SIG-M5 treated with dmso at 0.1 percent for 504 hours (cell line): ENCODE measurements around the gene TNNT3.
"Not testable (repeated sequence)": the region's sequence is repeated elsewhere in the genome, so short reads cannot be mapped to it uniquely, and the experiment has no call there.

Source experiments
- DNase-seq: peaks from one replicate; lab custom pipeline; 2025; ENCODE audit not compliant: unreplicated experiment; lab: John Stamatoyannopoulos, UW

Gene TNNT3

DNA sequence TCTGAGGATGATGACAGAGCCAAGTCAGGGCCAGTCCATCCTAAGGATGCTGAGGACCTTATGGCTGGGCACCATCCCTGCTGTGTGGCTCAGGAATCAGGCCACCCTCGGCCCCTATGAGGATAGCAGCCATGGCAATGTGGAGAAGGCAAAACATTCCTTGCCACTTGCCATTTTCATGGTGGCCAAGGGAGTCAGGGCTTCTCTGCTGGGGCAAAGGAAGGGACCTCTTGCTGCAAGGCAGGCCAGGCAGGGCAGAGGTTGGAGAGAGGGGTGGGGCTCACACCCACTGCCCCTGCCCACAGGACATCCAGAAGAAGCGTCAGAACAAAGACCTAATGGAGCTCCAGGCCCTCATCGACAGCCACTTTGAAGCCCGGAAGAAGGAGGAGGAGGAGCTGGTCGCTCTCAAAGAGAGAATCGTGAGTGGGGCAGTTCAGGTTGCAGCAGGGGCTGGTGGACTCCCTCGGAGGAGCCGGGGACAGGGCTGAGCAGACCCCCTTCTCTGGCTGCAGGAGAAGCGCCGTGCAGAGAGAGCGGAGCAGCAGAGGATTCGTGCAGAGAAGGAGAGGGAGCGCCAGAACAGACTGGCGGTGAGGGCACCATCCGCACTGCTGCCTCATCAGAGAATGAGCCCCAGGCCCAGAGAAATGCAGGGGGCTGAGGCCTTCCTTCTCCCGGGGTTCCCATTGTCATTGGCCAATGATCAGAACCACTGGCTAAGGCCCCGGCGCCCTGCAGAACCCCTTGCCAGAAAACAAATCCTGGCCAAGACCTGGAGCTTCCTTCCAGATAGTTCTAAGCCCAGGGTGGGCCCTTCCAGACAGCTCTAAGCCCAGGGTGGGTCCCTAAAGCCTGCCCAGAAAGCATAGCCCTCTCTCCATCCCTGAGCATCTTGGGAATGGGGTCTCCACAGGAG, 14.2 kb downstream of the TNNT3 start:
- DNase-seq: no peak

DNA sequence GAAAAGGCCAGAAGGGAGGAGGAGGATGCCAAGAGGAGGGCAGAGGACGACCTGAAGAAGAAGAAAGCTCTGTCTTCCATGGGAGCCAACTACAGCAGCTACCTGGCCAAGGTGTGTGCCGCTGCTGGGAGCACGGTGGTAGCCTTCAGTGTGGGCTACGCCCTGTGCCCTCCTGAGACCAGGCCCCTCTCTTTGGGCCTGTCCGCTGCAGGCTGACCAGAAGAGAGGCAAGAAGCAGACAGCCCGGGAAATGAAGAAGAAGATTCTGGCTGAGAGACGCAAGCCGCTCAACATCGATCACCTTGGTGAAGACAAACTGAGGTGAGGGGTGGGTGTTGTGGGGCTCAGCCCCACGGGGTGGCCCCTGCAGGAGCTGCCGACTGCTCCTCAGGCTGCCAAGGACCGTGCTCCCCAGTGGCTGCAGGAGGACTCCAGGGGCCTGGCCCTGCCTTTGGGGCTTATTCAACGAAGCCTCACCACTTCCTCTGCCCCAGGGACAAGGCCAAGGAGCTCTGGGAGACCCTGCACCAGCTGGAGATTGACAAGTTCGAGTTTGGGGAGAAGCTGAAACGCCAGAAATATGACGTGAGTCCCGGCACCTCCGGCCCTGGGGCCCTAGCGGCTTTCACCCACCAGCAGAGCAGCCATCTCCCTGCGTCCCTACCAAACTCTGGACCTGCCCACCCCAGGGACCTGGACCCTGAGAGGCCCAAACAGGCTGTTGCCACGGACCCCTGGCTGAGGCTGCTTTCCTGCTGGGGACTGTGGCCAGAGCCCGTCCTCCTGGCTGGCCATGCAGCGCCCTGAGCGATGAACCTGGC, 15.0 kb downstream of the TNNT3 start:
- DNase-seq: no peak

DNA sequence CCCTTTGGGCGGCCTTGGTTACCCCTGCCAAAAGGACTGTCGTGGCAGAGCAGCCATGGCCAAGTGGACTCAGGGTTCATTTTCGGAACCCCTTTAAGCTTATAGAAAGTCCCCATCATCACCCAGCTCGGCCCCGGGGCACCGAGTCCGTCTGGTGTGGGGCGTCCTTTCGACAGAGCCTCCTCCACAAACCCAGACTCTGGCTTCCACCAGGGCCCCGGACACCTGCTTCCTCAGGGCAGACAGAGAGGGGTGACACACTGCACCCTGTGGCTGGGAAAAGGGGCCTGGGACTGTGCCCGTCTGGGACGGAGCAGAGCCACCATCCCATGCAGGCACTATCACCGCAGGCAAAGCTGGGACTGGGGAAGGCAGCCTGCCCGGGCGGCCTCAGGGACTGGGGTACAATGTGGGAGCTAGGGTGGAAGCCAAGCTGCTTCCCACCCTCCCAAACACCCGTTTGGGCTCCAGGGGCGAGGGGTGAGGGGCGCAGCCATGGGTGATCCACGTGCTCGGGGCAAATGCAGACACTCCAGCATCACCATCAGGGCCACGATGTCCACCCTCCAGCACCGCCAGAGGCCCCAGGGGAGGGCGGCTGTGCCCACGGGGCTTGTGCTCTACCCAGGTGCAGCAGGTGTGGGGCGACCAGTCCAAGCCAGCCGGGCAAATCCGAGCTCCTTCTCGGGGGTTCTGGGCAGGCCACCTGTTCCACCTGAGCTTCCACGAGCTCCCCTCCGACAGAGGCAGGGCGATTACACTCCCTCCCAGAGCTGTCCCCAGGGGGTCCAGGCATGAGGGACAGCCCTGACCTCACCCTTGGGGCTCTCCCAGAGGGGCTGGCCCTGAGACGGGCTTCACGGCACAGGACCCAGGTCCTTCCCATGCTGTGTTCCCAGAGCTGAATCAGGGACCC, 15.9 kb downstream of the TNNT3 start:
- DNase-seq: no peak

DNA sequence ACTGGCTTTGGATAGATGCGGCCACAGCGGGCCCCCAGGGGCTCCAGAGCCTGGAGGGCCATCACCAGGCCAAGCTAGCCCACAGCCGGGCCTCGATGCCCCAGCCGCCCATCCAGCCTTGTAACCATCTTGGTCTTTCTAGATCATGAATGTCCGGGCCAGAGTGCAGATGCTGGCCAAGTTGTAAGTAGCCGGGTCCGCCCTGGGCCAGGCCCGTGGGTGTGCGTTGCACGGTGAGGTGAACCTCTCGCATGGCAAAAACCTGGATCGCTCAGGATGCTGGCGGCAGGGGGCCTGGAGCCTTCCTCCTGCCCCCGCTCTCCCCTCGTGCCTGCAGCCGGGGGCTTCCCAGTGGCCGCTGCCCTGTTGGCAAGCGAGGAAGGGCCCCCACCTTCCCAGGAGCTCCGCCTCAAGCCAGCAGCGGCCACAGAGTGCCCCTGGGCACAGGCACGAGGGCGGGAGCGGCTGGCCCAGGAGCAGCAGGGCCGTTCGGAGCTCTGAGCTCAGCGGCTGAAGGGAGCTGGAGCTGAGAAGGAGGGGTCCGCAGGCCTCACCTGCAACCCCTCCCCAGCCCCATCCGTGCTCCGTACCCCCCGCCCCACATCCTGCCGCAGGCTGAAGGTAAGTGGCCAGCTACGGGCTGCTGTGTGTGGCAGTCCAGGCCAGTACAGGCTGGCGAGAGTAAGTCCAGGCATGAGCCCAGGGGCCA, 16.7 kb downstream of the TNNT3 start:
- no peak for DNase-seq

DNA sequence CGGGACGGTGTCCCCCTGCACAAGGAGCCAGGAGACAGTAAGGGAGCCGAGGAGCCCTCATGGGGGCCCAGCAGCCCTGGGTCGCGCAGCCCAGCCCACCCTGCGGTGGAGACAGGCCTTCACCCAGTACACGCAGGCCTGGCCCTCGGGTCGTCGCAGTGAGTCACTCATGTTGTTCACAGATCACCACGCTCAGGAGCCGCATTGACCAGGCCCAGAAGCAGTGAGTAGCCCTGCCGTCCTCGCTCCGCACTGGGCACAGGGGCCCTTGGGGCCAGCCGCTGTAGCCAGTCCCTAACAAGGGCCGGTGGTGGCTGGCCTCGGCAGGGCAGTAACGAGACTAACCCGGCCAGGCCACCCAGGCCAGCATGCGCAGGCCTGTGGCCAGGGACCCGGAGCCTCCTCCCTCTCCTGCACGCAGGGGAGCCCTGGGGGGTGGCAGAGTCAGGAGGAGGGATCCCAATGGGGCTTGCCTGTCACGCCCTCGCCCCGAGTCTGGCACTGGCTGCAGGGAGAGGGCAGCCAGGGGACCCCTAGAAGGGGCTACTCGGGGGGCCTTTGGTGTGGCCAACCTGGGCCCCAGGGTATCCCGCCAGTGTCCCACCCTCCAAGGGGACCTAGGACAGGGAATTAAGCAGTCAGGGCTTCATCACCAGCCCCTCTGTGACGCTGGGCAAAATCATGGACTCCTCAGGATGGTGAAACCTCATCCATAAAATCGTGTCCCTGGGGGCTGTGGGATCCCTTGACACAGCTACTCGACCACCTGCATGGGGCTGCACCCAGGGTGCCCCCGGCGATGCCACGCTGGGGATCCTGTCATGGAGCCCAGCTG, 17.5 kb downstream of the TNNT3 start:
- no peak for DNase-seq

DNA sequence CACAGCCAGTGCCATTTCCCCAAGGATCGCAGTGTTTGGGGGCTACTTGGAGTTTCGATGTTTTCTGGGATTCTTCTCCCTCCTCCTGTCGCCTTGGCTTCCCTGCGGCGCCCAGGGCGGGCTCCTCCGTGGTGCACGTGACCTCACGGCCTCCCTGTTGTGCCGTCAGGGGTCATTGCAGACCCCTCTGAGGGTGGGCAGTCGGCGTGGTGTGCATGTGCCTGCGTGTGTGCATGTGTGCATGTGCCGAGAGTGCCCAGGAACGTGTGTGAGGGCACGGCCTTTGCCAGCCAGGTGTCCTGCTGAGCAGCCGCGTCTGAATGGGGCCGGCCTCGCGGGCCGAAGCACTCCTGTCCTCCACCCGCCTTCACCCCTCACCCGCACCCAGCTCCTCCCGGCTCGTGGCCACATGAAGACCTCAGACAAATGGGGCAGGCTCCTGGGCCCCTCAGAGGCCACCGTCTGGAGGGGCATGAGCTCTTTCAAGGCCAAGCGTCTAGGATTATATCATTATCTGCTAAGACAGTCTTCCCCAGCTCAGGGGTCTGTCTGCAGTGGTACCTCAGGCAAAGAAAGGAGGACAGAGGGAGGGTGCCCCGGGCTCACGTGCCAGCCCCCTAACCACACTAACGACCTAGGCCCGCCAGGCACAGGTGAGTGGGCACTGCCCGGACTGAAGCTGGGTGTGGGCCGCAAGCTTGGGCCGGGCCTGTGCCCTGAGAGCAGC, 18.3 kb downstream of the TNNT3 start:
- no peak for DNase-seq

DNA sequence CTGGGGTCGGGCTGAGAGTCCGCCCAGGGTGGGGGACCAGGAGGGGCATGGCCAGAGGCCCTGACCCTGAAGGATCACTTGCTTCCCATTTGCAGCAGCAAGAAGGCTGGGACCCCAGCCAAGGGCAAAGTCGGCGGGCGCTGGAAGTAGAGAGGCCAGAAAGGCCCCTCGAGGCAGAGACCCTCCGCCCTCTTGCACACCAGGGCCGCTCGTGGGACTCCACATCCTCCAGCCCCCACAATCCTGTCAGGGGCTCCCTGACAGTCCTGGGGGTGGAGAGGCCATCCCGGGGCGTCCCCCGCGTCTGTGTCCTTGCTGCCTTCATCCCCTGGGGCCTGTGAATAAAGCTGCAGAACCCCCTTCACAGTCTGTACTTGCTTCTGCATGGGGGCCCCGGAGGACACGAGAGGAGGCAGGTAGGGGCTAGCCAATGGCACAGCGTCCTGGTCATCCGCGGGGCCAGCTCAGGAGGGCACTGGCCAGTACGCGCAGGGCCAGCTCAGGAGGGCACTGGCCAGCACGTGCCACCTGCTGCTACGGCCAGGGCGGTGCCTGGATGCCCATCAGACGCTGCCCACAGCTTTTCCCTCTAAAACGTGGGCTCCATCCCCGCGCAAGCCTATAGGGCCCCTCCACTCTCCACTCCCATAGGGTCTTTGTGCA, 19.0 kb downstream of the TNNT3 start:
- DNase-seq: no peak

DNA sequence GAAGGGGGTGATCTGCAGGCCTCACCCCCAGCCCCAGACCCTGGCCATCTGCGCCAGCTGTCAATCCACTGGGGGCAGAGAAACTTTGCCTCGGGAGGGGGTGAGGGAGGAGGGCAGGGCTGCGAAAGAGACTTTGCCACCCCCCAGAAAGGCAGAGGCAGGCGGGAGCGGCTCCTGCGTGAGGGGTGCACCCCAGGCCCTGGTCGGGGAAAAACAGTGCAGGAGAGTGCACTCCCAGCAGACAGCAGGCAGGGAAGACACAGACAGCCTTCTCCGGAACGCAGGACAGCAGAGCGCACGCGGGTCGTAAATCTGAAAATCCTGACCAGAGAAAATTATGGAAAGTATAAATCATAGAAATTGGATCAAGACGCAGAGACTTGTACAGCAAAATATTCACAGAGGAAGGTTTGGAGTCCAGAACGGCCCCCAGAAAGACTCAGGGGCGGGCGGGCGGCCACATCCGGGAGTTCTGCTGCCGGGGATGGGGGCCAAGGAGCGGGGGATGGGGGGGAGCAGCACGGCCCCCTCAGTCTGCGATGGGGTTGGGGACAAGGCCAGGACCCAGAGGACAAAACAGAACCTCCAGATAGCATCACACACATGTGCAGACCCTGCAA, 19.6 kb downstream of the TNNT3 start:
- no peak for DNase-seq

DNA sequence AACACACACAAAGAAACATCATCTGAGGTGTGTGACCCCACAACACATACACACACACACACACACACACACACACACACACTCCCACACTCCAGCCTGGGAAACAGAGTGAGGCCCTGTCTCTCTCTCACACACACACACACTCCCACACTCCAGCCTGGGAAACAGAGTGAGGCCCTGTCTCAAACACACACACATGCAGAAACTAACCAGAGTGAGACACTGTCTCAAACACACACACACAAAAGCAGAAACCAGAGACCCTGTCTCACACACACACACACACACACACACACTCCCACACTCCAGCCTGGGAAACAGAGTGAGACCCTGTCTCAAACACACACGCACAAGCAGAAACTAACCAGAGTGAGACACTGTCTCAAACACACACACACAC, 20.3 kb downstream of the TNNT3 start:
- DNase-seq: not testable (repeated sequence)

DNA sequence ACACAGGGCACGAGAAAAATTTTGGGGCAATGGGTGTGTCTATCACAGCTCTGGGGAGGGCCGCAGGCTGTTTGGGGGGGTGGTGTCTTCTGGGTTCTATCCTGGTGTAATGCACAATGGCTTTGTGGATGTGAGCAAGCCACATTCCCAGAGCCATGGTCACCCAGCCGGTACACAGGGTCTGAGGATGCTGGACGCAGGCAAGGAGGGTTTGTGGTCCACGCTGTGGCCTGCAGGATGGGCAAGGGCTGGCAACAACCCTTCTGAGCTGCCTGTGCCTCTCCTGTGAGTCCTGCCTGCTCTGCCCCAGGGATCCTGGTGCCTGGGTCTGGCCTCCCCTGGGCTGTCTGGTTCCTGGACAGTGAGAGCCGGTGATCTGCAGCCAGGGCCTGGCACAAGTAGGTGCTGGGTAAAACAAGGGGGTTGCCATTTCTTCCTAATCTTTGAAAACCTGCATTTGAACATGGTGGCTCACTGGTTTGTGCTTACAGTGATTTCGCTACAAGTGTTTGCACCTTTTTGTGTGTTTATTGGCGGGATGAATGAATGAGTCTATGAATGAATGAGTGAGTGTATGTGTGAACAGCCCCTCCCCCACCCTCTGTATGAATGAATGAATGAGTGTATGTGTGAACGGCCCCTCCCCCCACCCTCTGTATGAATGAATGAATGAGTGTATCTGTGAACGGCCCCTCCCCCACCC, 23.2 kb downstream of the TNNT3 start:
- no peak for DNase-seq

DNA sequence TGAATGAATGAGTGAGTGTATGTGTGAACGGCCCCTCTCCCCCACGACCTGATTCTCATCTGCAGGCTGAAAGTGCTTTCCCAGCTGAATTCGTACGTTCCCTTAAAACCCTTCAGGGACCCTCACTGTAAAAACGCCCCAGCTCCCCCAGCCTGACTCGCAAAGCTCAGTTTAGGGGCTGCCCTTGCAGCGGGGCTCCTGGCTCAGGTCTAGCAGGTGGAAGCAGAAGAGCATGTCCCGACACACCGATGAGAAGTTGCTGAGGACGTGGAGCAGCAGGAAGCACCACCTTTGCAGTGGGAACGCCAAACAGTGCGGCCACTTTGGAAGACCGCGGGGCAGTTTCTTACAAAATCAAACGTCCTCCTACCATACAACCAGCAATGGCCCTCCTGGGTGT, 24.1 kb downstream of the TNNT3 start:
- DNase-seq: no peak

DNA sequence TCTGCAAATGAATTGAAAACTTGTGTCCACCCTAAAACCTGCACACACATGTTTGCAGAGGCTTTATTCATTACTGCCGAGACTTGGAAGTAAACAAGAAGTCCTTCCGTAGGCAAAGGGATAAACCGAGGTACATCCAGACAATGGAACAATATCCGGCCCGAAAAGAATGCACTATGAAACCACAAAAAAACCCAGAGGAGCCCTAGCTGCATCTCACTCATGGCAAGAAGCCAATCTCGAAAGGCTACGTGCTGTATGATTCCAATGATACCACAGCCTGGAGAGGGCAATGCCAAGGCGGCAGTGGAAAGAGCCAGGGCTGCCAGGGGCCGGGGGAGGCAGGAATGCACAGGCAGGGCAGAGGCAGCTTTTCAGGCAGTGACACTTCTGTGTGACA, 24.5 kb downstream of the TNNT3 start:
- DNase-seq: no peak

DNA sequence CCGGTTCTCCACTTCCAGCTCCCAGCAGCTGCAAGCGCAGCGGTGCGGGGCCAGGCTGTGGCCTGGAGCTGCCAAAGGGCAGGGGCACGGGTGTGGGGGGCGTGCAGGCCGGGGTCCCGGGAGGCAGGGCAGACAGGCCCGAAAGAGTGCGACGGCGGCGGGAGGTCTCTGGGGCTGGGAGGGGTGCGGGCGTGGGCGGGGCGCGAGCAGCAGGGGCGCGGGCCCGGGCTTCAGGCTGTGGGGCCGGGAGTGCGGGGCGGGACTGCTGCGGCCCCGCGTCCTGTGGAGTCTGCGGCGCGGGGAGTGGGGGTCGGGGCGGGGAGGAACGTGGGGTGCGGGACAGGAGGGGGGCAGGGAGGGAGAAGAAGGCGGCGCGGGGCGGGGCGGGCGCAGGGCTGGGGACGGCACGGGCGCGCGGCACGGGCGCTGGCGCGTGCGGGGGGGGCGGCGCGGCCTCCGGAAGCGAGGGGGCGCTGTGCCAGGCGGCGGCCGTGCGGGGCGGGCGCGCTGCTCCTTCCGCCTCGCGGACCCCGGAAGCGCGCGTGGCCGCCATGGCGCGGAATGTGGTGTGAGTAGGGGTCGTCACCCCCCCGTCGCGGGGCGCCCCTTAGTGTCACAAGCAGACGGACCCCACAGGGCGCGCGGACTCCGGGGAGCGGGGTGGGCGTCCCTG, 27.4 kb downstream of the TNNT3 start, which contains the start of gene MRPL23:
MRPL23 (plus strand) TSS at position 521 of the 673 bp plus-strand sequence; CDS start at position 552, 31 bp downstream.
- no peak for DNase-seq

DNA sequence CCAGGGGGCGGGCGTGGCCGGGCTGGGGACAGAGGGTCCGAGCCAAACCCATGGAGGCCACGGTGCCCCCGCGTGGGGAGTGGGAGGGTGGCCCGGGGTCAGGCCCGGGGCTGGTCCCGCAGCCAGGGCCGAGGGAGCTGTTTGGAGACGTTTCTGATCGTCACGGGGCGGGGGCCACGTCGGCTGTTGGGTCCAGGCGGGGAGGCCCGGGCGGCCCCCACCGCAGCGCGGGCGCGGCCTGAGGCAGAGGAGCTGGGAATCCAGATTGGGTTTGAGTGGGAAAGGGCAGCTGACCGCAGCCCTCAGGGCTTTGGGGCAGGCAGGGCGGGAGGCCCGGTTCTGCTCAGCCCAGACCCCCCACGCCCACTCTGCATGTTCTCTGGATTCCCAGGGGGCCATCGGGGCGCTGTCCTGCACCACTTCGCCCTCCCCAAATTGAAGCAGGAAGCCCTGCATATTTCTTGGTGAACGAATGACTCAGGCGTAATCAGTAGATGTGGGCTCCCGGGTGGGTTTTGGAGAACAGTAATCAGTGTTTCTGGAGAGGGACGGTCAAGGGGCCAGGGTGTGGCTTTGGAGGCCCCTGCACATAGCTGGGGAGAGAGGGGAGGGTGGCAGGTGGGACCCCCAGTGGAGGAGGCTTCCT, 28.2 kb downstream of the TNNT3 start:
- no peak for DNase-seq

DNA sequence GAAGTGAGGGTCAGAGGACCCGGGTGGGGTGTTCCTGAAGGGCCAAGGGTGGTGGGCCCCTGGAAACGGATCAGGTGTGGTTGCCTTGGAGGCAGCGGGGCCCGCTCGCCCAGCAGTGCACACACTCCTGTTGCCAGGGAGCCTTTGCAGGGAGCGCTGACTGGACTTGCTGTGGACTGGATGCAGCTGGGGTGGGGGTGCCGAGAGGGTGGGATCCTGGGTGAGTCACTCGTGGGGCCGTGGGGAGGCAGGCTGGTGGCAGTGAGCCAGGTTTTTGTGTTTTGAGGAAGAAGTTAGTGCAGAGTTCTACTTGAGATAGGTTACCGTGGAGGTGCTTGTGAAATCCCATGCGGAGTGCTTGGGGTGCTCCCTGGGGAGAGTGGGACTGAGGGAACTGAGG, 28.9 kb downstream of the TNNT3 start:
- DNase-seq: no peak

DNA sequence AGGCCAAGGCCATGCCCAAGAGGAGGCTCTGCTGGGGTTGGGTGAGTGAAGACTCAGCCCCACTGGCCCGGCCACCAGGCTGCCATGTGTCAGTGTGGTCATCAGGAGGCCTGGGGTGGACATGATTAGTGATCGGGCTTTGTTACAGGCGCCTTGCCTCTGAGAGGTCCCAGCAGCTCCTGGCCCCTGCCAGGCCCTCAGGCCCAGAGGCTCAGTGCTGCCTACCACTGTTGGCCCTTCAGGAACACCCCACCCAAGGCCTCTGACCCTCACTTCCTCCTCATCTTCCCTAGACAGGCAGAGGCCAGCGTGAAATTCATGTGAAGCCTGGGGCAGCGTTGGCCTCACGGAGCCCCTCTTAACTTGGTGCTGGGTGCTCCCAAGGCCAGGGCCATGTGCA, 29.8 kb downstream of the TNNT3 start:
- DNase-seq: no peak
